ENCODE measurements around the gene CNTN5.

The CNTN5 gene

GRCh38 chr11:99640671-99641070 lies 619.9 kb downstream of the CNTN5 start:
- DNase-seq, result no peak

- no peak for DNase-seq
These were observed 625.2 kb downstream of the CNTN5 start for GRCh38 chr11:99645934-99646333.

- DNase-seq, result no peak
These were observed 649.4 kb downstream of the CNTN5 start for GRCh38 chr11:99670067-99670676.

GRCh38 chr11:99671808-99672409 lies 651.2 kb downstream of the CNTN5 start:
- no peak for DNase-seq

- no peak for DNase-seq
These were observed 655.5 kb downstream of the CNTN5 start for GRCh38 chr11:99676292-99676691.

GRCh38 chr11:99682171-99682570 lies 661.4 kb downstream of the CNTN5 start:
- DNase-seq, result no peak

- no peak for DNase-seq
These were observed 661.9 kb downstream of the CNTN5 start for GRCh38 chr11:99682646-99683045.

GRCh38 chr11:99683933-99684332 lies 663.2 kb downstream of the CNTN5 start:
- DNase-seq, result no peak

- no peak for DNase-seq
These were observed 666.1 kb downstream of the CNTN5 start for GRCh38 chr11:99686838-99687237.

GRCh38 chr11:99687320-99687719 lies 666.6 kb downstream of the CNTN5 start:
- no peak for DNase-seq

- no peak for DNase-seq
These were observed 673.3 kb downstream of the CNTN5 start for GRCh38 chr11:99693941-99694492.

GRCh38 chr11:99695106-99695505 lies 674.4 kb downstream of the CNTN5 start:
- no peak for DNase-seq

GRCh38 chr11:99706848-99707247 lies 686.1 kb downstream of the CNTN5 start:
- no peak for DNase-seq

- DNase-seq, result no peak
These were observed 688.4 kb downstream of the CNTN5 start for GRCh38 chr11:99708928-99709672.

- DNase-seq, result no peak
These were observed 695.6 kb downstream of the CNTN5 start for GRCh38 chr11:99716302-99716701.

GRCh38 chr11:99718291-99718690 lies 697.5 kb downstream of the CNTN5 start:
- no peak for DNase-seq

GRCh38 chr11:99739464-99740089 lies 718.8 kb downstream of the CNTN5 start:
- peak; percentile 18 for DNase-seq

GRCh38 chr11:99742501-99742900 lies 721.8 kb downstream of the CNTN5 start:
- DNase-seq, result no peak

GRCh38 chr11:99759787-99760186 lies 739.0 kb downstream of the CNTN5 start:
- no peak for DNase-seq

GRCh38 chr11:99766811-99767210 lies 746.1 kb downstream of the CNTN5 start:
- DNase-seq, result no peak

- no peak for DNase-seq
These were observed 752.9 kb downstream of the CNTN5 start for GRCh38 chr11:99773646-99774045.

GRCh38 chr11:99781074-99781473 lies 760.3 kb downstream of the CNTN5 start:
- no peak for DNase-seq

- DNase-seq, result no peak
These were observed 770.6 kb downstream of the CNTN5 start for GRCh38 chr11:99791354-99791753.

- no peak for DNase-seq
These were observed 775.2 kb downstream of the CNTN5 start for GRCh38 chr11:99795999-99796398.

All from NCI-H1694 treated with DMSO at 0.1 percent for 48 hours (cell line).